ENCODE data around the gene IQCF6. TPM values are rescaled to one million over a fixed set of nuclear protein-coding genes. Genes with fewer than 3 reads are reported as not detected.
"Not testable (repeated sequence)": the region's sequence is repeated elsewhere in the genome, so short reads cannot be mapped to it uniquely, and the experiment has no call there.

Gene IQCF6
- polyA plus RNA-seq, 1 donor (not counting 4 experiments of a cell fraction or from before 2014, with no cell fraction given) = not detected

GRCh38 chr3:51748327-51748726, 30.7 kb downstream of the IQCF6 start:
- no peak overlapping the region for H2AFZ ChIP-seq (ENCODE audit: control insufficient read depth, low read length)
- no peak overlapping the region for H3K4me3 ChIP-seq (ENCODE audit: control insufficient read depth in 2 of 3, extremely low read depth in 1 of 3, insufficient read depth in 2 of 3, low read depth in 1 of 3, low read length in 3 of 3)
- H3K9me3 ChIP-seq (ENCODE audit: control insufficient read depth, low read depth, low read length) = no peaks in the 10 kb centered on the region
- no peak for FAIRE-seq
- no peaks in the 10 kb centered on the region for H4K20me1 ChIP-seq (ENCODE audit: control insufficient read depth, extremely low read depth, insufficient read depth, low read length)
- H3K79me2 ChIP-seq (ENCODE audit: control insufficient read depth, insufficient read depth, low read length) = no peaks in the 10 kb centered on the region
- H3K27me3 ChIP-seq (ENCODE audit: control insufficient read depth, extremely low read depth, insufficient read depth, low read length) = no peaks in the 10 kb centered on the region
- no peak overlapping the region for H3K4me2 ChIP-seq (ENCODE audit: control insufficient read depth, extremely low read depth, insufficient read depth, low read depth, low read length)
- H3K36me3 ChIP-seq (ENCODE audit: control insufficient read depth in 2 of 2, extremely low read depth in 1 of 2, insufficient read depth in 2 of 2, low read length in 2 of 2) = no peaks in the 10 kb centered on the region
- TF ChIP-seq EZH2 (IDR thresholded peaks at IDR 0.05; ENCODE audit: low read length) = no peak
- no peak overlapping the region for H3K9ac ChIP-seq (ENCODE audit: control insufficient read depth, extremely low read depth, insufficient read depth, low read length)
- no peaks in the 10 kb centered on the region for H3K9me1 ChIP-seq (ENCODE audit: control insufficient read depth, extremely low read depth, insufficient read depth, low read length)
- H3K27ac ChIP-seq (ENCODE audit: control insufficient read depth, insufficient read depth, low read length) = no peak overlapping the region
- no peak for DNase-seq (ENCODE audit: low read depth, low spot score)
- H3K4me1 ChIP-seq (ENCODE audit: control insufficient read depth, extremely low read depth, insufficient read depth, low read length) = no peaks in the 10 kb centered on the region
- dilution Hi-C loops (cut with MboI; ENCODE audit: extremely low pct_ligation_motif_present, low sequenced_read_pairs) = no loop called here

GRCh38 chr3:51747840-51748239, 31.2 kb downstream of the IQCF6 start:
- TF ChIP-seq EZH2 (IDR thresholded peaks at IDR 0.05; ENCODE audit: low read length) (no peak), CTCF (optimal IDR thresholded peaks at IDR 0.05 in 1 of 3, IDR thresholded peaks at IDR 0.05 in 1 of 3, conservative IDR thresholded peaks at IDR 0.05 in 1 of 3; ENCODE audit: extremely low read depth in 1 of 3, insufficient read depth in 2 of 3, low read length in 3 of 3) (no peak)
- no peak for FAIRE-seq

GRCh38 chr3:51742978-51743377, 36.1 kb downstream of the IQCF6 start:
- H4K20me1 ChIP-seq (ENCODE audit: control insufficient read depth, extremely low read depth, insufficient read depth, low read length); H3K36me3 ChIP-seq (ENCODE audit: control insufficient read depth in 2 of 2, extremely low read depth in 1 of 2, insufficient read depth in 2 of 2, low read length in 2 of 2); H2AFZ ChIP-seq (ENCODE audit: control insufficient read depth, low read length); H3K9me3 ChIP-seq (ENCODE audit: control insufficient read depth, low read depth, low read length); H3K9ac ChIP-seq (ENCODE audit: control insufficient read depth, extremely low read depth, insufficient read depth, low read length); H3K27ac ChIP-seq (ENCODE audit: control insufficient read depth, insufficient read depth, low read length); DNase-seq (ENCODE audit: low read depth, low spot score); H3K9me1 ChIP-seq (ENCODE audit: control insufficient read depth, extremely low read depth, insufficient read depth, low read length); H3K4me3 ChIP-seq (ENCODE audit: control insufficient read depth in 2 of 3, extremely low read depth in 1 of 3, insufficient read depth in 2 of 3, low read depth in 1 of 3, low read length in 3 of 3); dilution Hi-C loops (cut with MboI; ENCODE audit: extremely low pct_ligation_motif_present, low sequenced_read_pairs); H3K4me1 ChIP-seq (ENCODE audit: control insufficient read depth, extremely low read depth, insufficient read depth, low read length); H3K4me2 ChIP-seq (ENCODE audit: control insufficient read depth, extremely low read depth, insufficient read depth, low read depth, low read length); FAIRE-seq; H3K27me3 ChIP-seq (ENCODE audit: control insufficient read depth, extremely low read depth, insufficient read depth, low read length); H3K79me2 ChIP-seq (ENCODE audit: control insufficient read depth, insufficient read depth, low read length): not testable (repeated sequence)

More at GRCh38 chr3:51747840-51748239, 31.2 kb downstream of the IQCF6 start:
- Histone ChIP-seq H3K9ac (ENCODE audit: control insufficient read depth, extremely low read depth, insufficient read depth, low read length) (no peak overlapping the region), H3K4me1 (ENCODE audit: control insufficient read depth, extremely low read depth, insufficient read depth, low read length) (no peaks in the 10 kb centered on the region), H3K27me3 (ENCODE audit: control insufficient read depth, extremely low read depth, insufficient read depth, low read length) (no peaks in the 10 kb centered on the region), H2AFZ (ENCODE audit: control insufficient read depth, low read length) (no peak overlapping the region), H3K4me2 (ENCODE audit: control insufficient read depth, extremely low read depth, insufficient read depth, low read depth, low read length) (no peak overlapping the region), H3K9me3 (ENCODE audit: control insufficient read depth, low read depth, low read length) (no peaks in the 10 kb centered on the region), H3K79me2 (ENCODE audit: control insufficient read depth, insufficient read depth, low read length) (no peaks in the 10 kb centered on the region), H4K20me1 (ENCODE audit: control insufficient read depth, extremely low read depth, insufficient read depth, low read length) (no peaks in the 10 kb centered on the region), H3K27ac (ENCODE audit: control insufficient read depth, insufficient read depth, low read length) (no peak overlapping the region), H3K4me3 (ENCODE audit: control insufficient read depth in 2 of 3, extremely low read depth in 1 of 3, insufficient read depth in 2 of 3, low read depth in 1 of 3, low read length in 3 of 3) (no peak overlapping the region), H3K36me3 (ENCODE audit: control insufficient read depth in 2 of 2, extremely low read depth in 1 of 2, insufficient read depth in 2 of 2, low read length in 2 of 2) (no peaks in the 10 kb centered on the region), H3K9me1 (ENCODE audit: control insufficient read depth, extremely low read depth, insufficient read depth, low read length) (no peaks in the 10 kb centered on the region)
- dilution Hi-C loops (cut with MboI; ENCODE audit: extremely low pct_ligation_motif_present, low sequenced_read_pairs) = no loop called here
- no peak for DNase-seq (ENCODE audit: low read depth, low spot score)

GRCh38 chr3:51742320-51742719, 36.7 kb downstream of the IQCF6 start:
- H3K27ac ChIP-seq (ENCODE audit: control insufficient read depth, insufficient read depth, low read length); H3K79me2 ChIP-seq (ENCODE audit: control insufficient read depth, insufficient read depth, low read length); DNase-seq (ENCODE audit: low read depth, low spot score); H3K4me2 ChIP-seq (ENCODE audit: control insufficient read depth, extremely low read depth, insufficient read depth, low read depth, low read length); H3K4me1 ChIP-seq (ENCODE audit: control insufficient read depth, extremely low read depth, insufficient read depth, low read length); H3K27me3 ChIP-seq (ENCODE audit: control insufficient read depth, extremely low read depth, insufficient read depth, low read length); H2AFZ ChIP-seq (ENCODE audit: control insufficient read depth, low read length); dilution Hi-C loops (cut with MboI; ENCODE audit: extremely low pct_ligation_motif_present, low sequenced_read_pairs); FAIRE-seq; H3K36me3 ChIP-seq (ENCODE audit: control insufficient read depth in 2 of 2, extremely low read depth in 1 of 2, insufficient read depth in 2 of 2, low read length in 2 of 2); H3K9me1 ChIP-seq (ENCODE audit: control insufficient read depth, extremely low read depth, insufficient read depth, low read length); H3K9ac ChIP-seq (ENCODE audit: control insufficient read depth, extremely low read depth, insufficient read depth, low read length); H3K9me3 ChIP-seq (ENCODE audit: control insufficient read depth, low read depth, low read length); H4K20me1 ChIP-seq (ENCODE audit: control insufficient read depth, extremely low read depth, insufficient read depth, low read length); H3K4me3 ChIP-seq (ENCODE audit: control insufficient read depth in 2 of 3, extremely low read depth in 1 of 3, insufficient read depth in 2 of 3, low read depth in 1 of 3, low read length in 3 of 3): not testable (repeated sequence)

Measured in keratinocyte (primary cell).